K562 (cell line): Measurements from ENCODE around the gene ZNF490. TPM values are rescaled to one million over a fixed set of nuclear protein-coding genes. Genes with fewer than 3 reads are reported as not detected.

Experiments
- ATAC-seq: fragments of 200-7000 bp; cut with Tn5 transposase; 3 replicates; pipeline ENCODE4 v1.9.1; 2020; ENCODE audit warnings: moderate library complexity
- BruUV-seq: library from RNA; stranded (reverse); fragments of 400-500 nt; replicated peaks from 2 replicates; lab custom pipeline; 2021; lab: Mats Ljungman, UMichigan
- CTCF ChIA-PET: fragments of 300-600 bp; formaldehyde crosslinking; extraction: SDS; loops from one replicate; lab custom pipeline; 2021; ENCODE audit warnings: low intra/inter-chr PET ratio; lab: Yijun Ruan, JAX
- POLR2A ChIA-PET: fragments of 300-600, 350-650 bp; sonication (Branson Sonifier 250); formaldehyde crosslinking; extraction: SDS; loops from one replicate; lab custom pipeline; 2021; ENCODE audit warnings: antibody characterized with exemption, inconsistent platforms; lab: Yijun Ruan, JAX
- DNase-seq, 4 experiments: peaks; one replicate each; pipeline versions ENCODE4 v3.0.0 to v3.0.0-alpha.2; 2011 to 2018; ENCODE audit warnings: low spot score in 3 of 4, mixed read lengths in 3 of 4; ENCODE audit errors: extremely low read depth in 1 of 4
- FAIRE-seq: peaks from 2 replicates; lab custom pipeline; 2011; peaks lifted over from hg19 to GRCh38; lab: Jason Lieb, UNC
- H2AFZ ChIP-seq: 2 replicates; pipeline ENCODE4 v1.6.0; 2011; ENCODE audit warnings: low read depth, low read length, control low read depth, inconsistent platforms
- H3K27ac ChIP-seq: fragments of 200-600 bp; 3 replicates; pipeline ENCODE4 v1.8.0; 2011; ENCODE audit warnings: low read depth, mild to moderate bottlenecking, control low read depth, inconsistent platforms, low read length, moderate library complexity, mixed read lengths; ENCODE audit errors: extremely low read depth
- H3K27me3 ChIP-seq, 2 experiments: fragments of 300-600 bp in 1 of 2; 2 replicates in 1 of 2; 3 replicates in 1 of 2; pipeline versions ENCODE4 v1.6.0 to v1.8.0; 2011; ENCODE audit warnings: inconsistent platforms in 2 of 2, low read length in 2 of 2, mild to moderate bottlenecking in 1 of 2, mixed read lengths in 1 of 2, moderate library complexity in 1 of 2; ENCODE audit not compliant: control insufficient read depth in 2 of 2, insufficient read depth in 2 of 2
- H3K36me3 ChIP-seq: fragments of 300-600 bp; 3 replicates; pipeline ENCODE4 v1.8.0; 2011; ENCODE audit warnings: mild to moderate bottlenecking, low read length, inconsistent platforms; ENCODE audit not compliant: control insufficient read depth, insufficient read depth
- H3K4me1 ChIP-seq, 2 experiments: fragments of 200-600 bp in 1 of 2; replicated peaks in 1 of 2; 2 replicates in 1 of 2; 3 replicates in 1 of 2; pipeline versions ENCODE4 v1.5.1 to v1.8.0; 2011; ENCODE audit warnings: inconsistent platforms in 2 of 2, low read length in 2 of 2, mild to moderate bottlenecking in 1 of 2, mixed read lengths in 1 of 2, moderate library complexity in 1 of 2; ENCODE audit not compliant: control insufficient read depth in 2 of 2, insufficient read depth in 2 of 2
- H3K4me2 ChIP-seq: 2 replicates; pipeline ENCODE4 v1.6.1; 2011; ENCODE audit warnings: low read length, control low read depth, inconsistent platforms, mixed read lengths; ENCODE audit not compliant: insufficient read depth
- H3K4me3 ChIP-seq: fragments of 200-600 bp; sonication (generic), shearing (Covaris generic); 2 replicates; pipeline ENCODE4 v1.5.1; 2016; ENCODE audit warnings: control low read depth, inconsistent platforms
- H3K79me2 ChIP-seq: fragments of 200-600 bp; 3 replicates; pipeline ENCODE4 v1.8.0; 2011; ENCODE audit warnings: low read length, inconsistent platforms; ENCODE audit not compliant: control insufficient read depth, insufficient read depth
- H3K9ac ChIP-seq, 2 experiments: 2 replicates each; pipeline versions ENCODE4 v1.6.0 to v1.6.1; 2011; ENCODE audit warnings: low read depth in 2 of 2, low read length in 2 of 2, control low read depth in 1 of 2, inconsistent platforms in 1 of 2, mild to moderate bottlenecking in 1 of 2, mixed read lengths in 1 of 2; ENCODE audit not compliant: insufficient read depth in 1 of 2
- H3K9me1 ChIP-seq: one replicate; pipeline ENCODE4 v1.6.0; 2011; ENCODE audit warnings: inconsistent platforms, mild to moderate bottlenecking, low read length, moderate library complexity; ENCODE audit not compliant: control insufficient read depth, insufficient read depth
- H3K9me3 ChIP-seq: replicated peaks from 2 replicates; pipeline ENCODE4 v1.5.1; 2011; ENCODE audit warnings: low read depth, low read length, inconsistent platforms; ENCODE audit not compliant: control insufficient read depth, insufficient read depth
- H4K20me1 ChIP-seq: replicated peaks from 2 replicates; pipeline ENCODE4 v1.6.1; 2011; ENCODE audit warnings: low read length, inconsistent platforms, mixed read lengths; ENCODE audit not compliant: control insufficient read depth, insufficient read depth
- DPF2 ChIP-seq: fragments of 450-650 bp; IDR thresholded peaks from 2 replicates; pipeline ENCODE4 v1.6.1; 2016
- KLF16 ChIP-seq: IDR thresholded peaks from 2 replicates; pipeline ENCODE4 v1.6.1; 2016; ENCODE audit warnings: antibody characterized with exemption
- NFIC ChIP-seq: fragments of 450-650 bp; IDR thresholded peaks from 2 replicates; pipeline ENCODE4 v1.6.1; 2017; ENCODE audit warnings: mild to moderate bottlenecking, inconsistent platforms
- POLR2G ChIP-seq: fragments of 200-400 bp; formaldehyde crosslinking; IDR thresholded peaks from 2 replicates; pipeline ENCODE4 v1.6.1; 2017; ENCODE audit warnings: low read depth, mild to moderate bottlenecking, antibody characterized with exemption, low read length, moderate library complexity
- PPARD ChIP-seq: fragments of 250-450 bp; sonication (Bioruptor Pico); IDR thresholded peaks from 2 replicates; pipeline ENCODE4 v1.8.0; 2022; ENCODE audit warnings: inconsistent platforms, mild to moderate bottlenecking, moderate library complexity
- SLC30A9 ChIP-seq: fragments of 250-450 bp; sonication (Bioruptor Pico); IDR thresholded peaks from 2 replicates; pipeline ENCODE4 v1.8.0; 2022; ENCODE audit warnings: mild to moderate bottlenecking, moderate library complexity
- SMAD2 ChIP-seq: fragments of 150-350 bp; IDR thresholded peaks from 2 replicates; pipeline ENCODE4 v1.6.1; 2014; ENCODE audit warnings: low read depth, mild to moderate bottlenecking, low read length
- SRSF9 ChIP-seq: fragments of 200-400 bp; formaldehyde crosslinking; IDR thresholded peaks from 2 replicates; pipeline ENCODE4 v1.6.1; 2017; ENCODE audit warnings: low read depth, low read length, borderline replicate concordance
- THRAP3 ChIP-seq: fragments of 450-650 bp; IDR thresholded peaks from 2 replicates; pipeline ENCODE4 v1.6.1; 2016; ENCODE audit warnings: mild to moderate bottlenecking, inconsistent platforms, borderline replicate concordance
- U2AF2 ChIP-seq: fragments of 200-400 bp; formaldehyde crosslinking; optimal IDR thresholded peaks from 2 replicates; pipeline ENCODE3; 2017; ENCODE audit warnings: low read depth, mild to moderate bottlenecking, low read length
- ZBTB49 ChIP-seq: sonication (generic); formaldehyde crosslinking; IDR thresholded peaks from 2 replicates; pipeline ENCODE4 v1.8.0; 2022; ENCODE audit warnings: missing genetic modification reagents, mild to moderate bottlenecking, borderline replicate concordance
- whole genome bisulfite sequencing: fragments of 100-300 bp; shearing (Covaris generic); methylation state at CpG from one replicate; pipeline ENCODE4 v1.1.6; 2016; ENCODE audit warnings: low coverage, mixed read lengths; ENCODE audit not compliant: insufficient coverage; ENCODE audit errors: missing lambda C conversion rate; 5-methylcytosine and 5-hydroxymethylcytosine counted together
- in situ Hi-C: fragments of 300-500 bp; cut with MboI; formaldehyde crosslinking; loops from 4 replicates; pipeline ENCODE4 v1.15.0; 2018; ENCODE audit warnings: inconsistent platforms, mixed read lengths
- intact Hi-C: fragments of 100-400 bp; cut with micrococcal nuclease; formaldehyde crosslinking; loops from 2 replicates; pipeline ENCODE4 v1.14.2; 2022
- polyA plus RNA-seq, 8 experiments: library from polyadenylated mRNA; depleted of rRNA in 4 of 8; stranded (reverse) in 5 of 8; unstranded in 3 of 8; fragments of >200 nt; fragmentation: Nextera tagmentation in 2 of 8; fragmentation: Illumina TruSeq in 1 of 8; extraction: Ambion mirVana in 2 of 8; extraction: Trizol in 1 of 8; gene quantifications; 2 replicates each; pipeline versions ENCODE4 v1.2.1 to v1.2.3, GENCODE V29; 2011 to 2014; ENCODE audit warnings: inconsistent platforms in 1 of 8, missing spikeins in 1 of 8
- total RNA-seq, 7 experiments: library from RNA; depleted of rRNA in 6 of 7; stranded (reverse); fragments of >200 nt in 6 of 7; fragmentation: Illumina TruSeq in 2 of 7; extraction: Trizol in 2 of 7; gene quantifications; 2 replicates each; pipeline versions ENCODE4 v1.2.1 to v1.2.3, GENCODE V29; 2011 to 2021; ENCODE audit warnings: low replicate concordance in 1 of 7

ZNF490 gene
- total and polyA plus RNA-seq, 9 of the 15 experiments (the other 6 are each of a cell fraction or from before 2014, with no cell fraction given) = 0.90 to 8.3 (median 4.4) TPM

DNA sequence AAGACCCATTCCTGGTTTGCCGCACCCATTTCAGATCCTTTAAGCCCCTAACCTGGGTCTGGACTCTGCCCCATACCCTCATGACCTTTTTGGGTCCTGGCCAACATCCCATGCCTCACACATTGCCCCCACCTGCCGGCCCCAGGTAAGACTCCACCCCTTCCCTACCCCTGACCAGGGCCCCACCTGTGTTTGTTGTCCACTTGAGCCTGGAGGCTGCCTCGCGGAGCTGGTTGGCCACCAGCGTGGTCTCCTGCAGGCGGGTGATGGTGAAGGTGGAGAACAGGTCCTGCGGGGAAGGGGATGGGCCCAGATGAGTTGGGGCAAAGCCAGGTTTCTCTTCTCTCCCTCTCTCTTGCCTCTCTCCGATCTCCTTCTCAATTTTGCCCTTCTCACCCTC, 36.4 kb upstream of the ZNF490 start:
- intact Hi-C loops = no loop called here
- Histone ChIP-seq H3K79me2 (no peaks in the 10 kb centered on the region), H3K9me1 (no peaks in the 10 kb centered on the region), H4K20me1 (no peaks in the 10 kb centered on the region), H3K27me3 (no peaks in the 10 kb centered on the region), H3K4me2 (peak overlapping the region; percentile 71), H3K9me3 (no peaks in the 10 kb centered on the region), H3K27ac (no peak overlapping the region), H3K4me3 (peak overlapping the region; percentile 48; the same call in 1 of the 2 replicates), H3K4me1 (peaks cover 2 to 27% of the 10 kb centered on the region in 2 experiments; a peak in 4 of 5 replicates), H2AFZ (no peak overlapping the region), H3K36me3 (no peaks in the 10 kb centered on the region; the same call in 2 of the 3 replicates), H3K9ac (no peak overlapping the region)
- ChIA-PET POLR2A (interaction anchor here (0.6 kb wide), 1 partner anchor 26 kb away, joined by 4 read pairs; no protein-coding TSS in a partner anchor), CTCF (interaction anchor here (0.7 kb wide), 1 partner anchor 189 kb away, joined by 3 read pairs; no protein-coding TSS in a partner anchor)
- in situ Hi-C loops = no loop called here
- no peak for TF ChIP-seq U2AF2
- peak; percentile 16 for TF ChIP-seq NFIC
- TF ChIP-seq POLR2G = peak; percentile 38
- TF ChIP-seq SLC30A9 (CRISPR knock-in tag) = no peak
- TF ChIP-seq SMAD2 = no peak
- TF ChIP-seq DPF2 = no peak
- no peak for TF ChIP-seq ZBTB49 (CRISPR knock-in tag)
- no peak for TF ChIP-seq SRSF9
- no peak for TF ChIP-seq KLF16
- TF ChIP-seq THRAP3 = no peak
- TF ChIP-seq PPARD (CRISPR knock-in tag) = no peak
- BruUV-seq = no TSS peak
- no peak for DNase-seq
- FAIRE-seq = no peak
- WGBS = 62% methylated on average over 7 of the region's 8 CpGs
- no peak for ATAC-seq
